Activated CD4-positive, alpha-beta T cell treated with anti-CD3 and anti-CD28 coated beads, Interleukin-10, Interleukin-2, amounts not matched to agents 100 ng/mL and 50 ng/mL, durations not matched to agents 16 hours and 8 hours (primary cell): ENCODE data around the gene ILKAP.

Source experiments
- DNase-seq: peaks from one replicate; pipeline ENCODE4 v3.0.0-alpha.2; 2020

The ILKAP gene, protein sequence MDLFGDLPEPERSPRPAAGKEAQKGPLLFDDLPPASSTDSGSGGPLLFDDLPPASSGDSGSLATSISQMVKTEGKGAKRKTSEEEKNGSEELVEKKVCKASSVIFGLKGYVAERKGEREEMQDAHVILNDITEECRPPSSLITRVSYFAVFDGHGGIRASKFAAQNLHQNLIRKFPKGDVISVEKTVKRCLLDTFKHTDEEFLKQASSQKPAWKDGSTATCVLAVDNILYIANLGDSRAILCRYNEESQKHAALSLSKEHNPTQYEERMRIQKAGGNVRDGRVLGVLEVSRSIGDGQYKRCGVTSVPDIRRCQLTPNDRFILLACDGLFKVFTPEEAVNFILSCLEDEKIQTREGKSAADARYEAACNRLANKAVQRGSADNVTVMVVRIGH

DNA sequence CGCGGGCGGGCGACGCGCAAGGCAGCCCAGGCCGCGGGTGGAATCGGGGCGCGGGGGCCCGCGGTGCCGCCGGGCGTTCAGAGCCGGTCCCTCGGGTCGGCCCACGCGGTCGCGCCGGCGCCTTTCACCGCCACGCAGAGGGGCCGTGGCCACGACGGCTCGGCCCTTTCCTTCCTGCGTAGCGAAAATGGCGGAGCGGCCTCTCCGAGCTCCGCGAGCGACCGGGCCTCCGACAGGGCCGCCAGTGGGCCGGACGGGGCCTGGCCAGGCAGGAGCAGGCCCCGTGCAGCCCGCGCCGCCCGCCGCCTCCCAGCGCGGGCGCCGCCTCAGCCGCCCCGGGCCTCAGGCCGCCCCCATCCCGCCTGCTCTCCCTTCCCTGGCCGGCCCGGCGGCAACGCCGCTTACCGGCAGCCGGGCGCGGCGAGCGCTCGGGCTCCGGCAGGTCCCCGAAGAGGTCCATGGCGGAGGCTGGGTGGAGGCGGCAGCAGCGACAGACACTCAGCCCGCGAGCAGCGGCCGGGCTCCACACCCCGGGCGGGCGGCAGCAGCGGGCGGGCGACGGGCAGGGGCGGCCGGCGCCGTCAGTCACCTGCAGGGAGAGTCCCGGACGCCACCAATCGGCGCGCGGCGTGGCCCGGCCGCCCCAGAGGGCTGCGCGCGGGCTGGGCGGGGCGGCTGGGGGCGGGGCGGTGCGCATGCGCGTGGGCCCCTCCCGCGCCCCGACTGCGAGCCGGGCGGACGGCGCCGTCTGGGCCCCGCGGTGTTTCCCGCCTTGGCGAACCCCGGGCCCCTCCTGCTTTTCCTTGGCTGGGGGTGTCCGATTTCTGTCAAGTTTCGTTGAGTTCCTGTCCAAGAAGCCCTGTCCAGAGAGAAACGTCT is at the start of gene ILKAP:
Gene ILKAP, minus strand, starts transcription at position 602 of the 879 bp plus-strand sequence. Its CDS starts 142 bp downstream, at position 460.
- peak; percentile 94 for DNase-seq

DNA sequence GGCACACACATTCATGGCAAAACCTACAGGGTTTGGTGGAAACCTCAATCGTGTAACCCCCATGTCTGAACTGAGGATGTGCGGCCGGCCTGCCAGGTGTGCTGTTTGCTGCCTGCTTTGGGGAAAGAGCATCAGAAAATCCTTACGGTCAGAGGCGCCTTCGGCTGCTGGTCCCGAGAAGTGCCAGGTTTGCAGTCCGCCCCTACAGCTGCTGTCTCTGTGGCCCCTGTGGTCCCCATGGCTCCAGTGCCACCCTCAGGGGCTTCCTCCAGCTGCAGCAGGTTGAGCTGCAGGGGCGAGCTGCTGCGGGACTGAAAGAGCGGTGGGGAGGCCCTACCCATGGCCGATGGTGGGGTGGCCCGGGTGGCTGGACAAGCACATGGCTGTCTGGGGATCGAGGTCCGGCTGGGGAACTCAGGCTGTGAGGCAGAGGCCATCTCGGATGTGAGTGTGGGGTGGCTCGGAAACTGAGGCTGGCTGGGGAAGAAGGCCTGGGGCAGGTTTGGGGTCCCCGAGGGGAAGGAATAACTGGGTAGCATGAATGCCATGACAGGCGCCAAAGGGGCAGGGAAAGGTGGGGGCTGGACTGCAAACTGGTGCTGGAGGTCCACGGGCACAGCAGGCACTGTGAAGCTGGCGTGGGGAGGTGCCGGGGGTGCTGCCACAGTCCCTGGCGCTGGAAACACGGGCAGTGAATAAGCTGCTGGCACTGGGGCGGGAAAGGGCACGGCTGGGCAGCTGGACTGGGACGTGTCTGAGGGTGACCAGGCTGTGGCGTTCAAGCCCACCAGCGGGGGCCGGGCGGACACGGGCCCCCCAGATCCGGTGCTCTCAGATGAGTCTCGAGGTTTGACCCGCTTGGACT is 49.5 kb upstream of the ILKAP start:
- no peak for DNase-seq

DNA sequence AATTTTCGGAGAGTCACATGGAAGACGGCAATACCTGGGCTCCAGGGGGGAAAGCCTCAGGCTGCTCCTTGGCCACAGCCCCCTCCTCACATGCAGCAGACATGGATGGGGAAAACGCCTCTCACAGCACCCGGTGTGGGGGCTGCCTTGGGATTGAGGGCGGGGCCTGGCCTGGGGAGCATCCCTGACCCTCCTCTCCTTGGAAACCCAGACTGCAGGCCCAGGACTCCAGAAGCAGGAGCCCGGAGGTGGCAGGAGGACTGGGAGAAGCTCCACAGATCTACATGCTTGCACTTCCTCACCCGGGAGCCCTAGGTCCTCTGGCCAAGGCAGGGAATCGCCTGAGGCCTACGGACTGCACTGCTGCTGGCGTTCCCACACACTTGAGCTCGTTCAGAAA is 48.5 kb upstream of the ILKAP start:
- no peak for DNase-seq

DNA sequence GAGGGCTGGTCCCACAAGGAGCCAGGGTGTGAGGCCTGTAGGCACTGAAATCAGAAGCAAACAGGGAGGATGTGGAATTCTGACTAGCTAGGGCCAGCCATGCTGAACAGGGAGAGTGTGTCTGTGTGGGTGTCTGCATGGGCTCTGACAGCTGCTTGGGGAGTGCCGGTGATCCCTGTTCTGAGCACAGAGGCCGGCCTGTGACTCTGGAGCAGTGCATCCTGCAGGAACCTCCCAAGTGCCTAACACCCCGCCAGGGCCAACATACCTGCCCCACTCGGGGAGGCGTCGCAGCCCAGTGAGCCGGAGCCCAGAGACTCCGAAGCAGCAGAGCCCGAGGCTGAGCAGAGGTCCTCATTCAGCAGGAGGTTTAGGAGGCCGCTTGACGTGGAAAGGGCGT is 47.8 kb upstream of the ILKAP start:
- no peak for DNase-seq

DNA sequence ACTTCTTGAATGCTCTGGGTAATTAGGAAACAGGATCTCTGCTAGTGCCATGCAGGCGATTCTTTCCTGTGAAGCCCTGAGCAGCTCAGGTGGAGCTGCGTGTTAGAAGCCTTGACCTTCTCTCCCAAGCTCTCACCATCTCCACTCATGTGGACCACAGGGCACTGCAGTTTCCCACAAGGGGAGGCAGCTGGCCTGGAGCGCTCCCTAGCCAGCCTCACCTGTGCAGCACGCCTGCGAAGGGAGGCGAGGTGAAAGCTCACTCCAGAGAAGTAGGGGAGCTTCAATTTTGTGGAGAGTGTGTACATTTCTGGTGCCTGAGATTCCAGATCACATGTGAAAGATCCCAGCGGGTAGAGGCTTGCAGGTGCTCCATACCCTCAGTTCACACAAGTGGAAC is 47.4 kb upstream of the ILKAP start:
- no peak for DNase-seq

DNA sequence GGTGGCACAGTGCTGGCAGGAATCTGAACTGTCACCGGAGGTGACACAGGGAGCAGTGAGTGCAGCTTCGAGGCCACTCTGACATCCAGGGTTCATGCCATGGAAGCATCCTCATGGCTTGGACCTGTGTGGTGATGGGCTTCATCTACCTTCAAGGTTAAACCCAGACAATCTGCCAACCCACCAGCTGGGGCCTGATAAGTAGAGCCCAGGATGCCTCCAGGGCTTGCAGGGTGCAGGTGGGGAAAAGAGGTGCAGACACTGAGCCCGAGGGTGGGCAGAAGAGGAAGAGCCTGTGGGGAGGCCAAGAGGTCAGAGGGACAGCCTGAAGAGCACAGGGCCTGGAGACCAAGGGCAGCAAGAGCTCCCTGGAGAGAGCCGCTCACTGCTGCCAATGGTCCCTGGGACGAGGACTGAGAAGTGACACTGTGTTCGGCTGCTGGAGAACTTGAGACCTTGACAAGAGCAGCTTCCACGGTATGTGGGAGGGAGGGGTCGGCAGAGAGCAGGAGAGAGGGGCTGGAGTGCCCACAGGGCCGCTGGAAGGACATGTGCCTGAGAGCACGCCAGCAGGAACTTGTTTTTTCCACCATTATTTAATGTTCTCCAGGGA is 44.5 kb upstream of the ILKAP start:
- no peak for DNase-seq

DNA sequence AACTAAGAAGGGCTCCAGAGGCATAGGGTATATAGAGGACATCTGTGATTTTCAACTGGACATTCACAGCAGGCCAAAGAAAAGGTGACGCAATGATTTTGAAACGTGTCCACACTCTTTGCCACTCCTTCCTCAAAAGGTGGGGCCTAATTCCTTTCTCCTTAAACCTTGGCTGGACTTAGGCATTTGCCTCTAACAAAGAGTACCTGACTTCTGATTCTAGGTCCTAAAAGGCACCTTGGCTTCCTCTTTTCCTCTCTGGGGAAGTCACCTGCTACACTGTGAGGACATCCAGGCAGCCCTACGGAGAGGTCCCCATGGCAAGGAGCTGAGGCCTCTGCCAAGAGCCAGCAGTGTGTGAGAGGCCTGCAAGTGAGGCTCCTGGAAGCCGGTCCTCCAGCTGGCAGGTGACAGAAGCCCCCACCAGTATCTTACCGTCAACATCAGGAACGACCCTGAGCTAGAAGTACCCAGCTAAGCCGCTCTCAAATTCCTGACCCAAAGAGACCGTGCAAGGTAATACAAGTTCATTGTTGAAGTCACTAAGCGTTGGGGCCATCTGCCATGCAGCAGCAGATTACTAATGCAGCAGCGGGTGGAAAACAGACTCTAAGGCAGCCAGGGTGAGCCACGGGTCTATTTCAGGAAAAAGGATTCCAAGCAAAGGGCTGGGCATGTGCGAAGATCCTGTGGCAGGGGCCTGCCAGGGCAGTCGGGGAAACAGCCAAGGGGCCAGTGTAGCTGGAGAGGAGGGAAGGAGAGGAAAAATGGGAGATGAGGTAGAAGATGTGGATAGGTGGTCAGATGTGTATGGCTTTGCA is 43.7 kb upstream of the ILKAP start:
- DNase-seq = no peak

DNA sequence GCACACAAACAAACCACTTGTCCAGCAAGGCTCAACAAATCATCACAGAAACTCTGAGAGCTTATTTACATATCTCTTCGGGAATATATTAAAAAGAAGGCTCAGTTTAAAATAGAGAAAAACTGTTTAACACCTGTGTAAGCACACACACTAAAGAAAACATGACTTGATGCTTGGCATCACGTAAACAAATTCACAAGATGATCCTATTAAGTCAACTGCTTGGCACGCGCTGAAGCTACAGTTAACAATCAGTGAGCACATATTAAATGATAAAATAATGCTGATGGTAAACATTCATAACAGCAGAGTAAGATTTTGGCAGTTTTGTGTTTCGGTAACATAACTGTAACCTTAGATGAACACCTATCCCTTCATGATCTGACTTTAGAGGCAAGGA is 40.7 kb upstream of the ILKAP start:
- no peak for DNase-seq

DNA sequence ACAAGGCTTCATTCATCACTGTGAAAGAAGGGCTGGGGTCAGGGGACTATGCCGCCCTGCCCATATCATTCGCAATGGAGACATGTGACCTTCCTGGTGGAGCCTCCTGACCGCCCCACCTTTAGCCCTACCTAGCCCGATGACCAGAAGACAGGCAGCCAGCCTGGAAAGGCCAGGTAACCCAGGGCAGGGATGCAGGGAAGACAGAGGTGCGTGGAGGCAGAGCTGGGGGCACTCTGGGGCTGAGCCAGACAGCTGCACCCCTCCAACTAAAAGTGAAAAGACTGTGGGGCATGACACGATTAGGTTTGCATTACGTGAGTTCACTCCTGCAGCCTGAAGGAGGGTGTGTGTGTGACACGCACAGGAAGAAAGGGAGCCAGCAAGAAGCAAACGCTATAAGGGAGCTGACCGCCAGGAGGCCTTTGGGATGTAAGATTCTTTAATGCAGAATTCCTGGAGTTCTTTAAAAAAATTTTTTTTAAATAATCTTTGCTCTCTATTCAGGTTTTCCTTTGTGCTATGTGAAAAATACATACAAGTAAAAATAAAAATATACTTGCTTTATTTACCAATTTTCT is 40.1 kb upstream of the ILKAP start:
- no peak for DNase-seq

DNA sequence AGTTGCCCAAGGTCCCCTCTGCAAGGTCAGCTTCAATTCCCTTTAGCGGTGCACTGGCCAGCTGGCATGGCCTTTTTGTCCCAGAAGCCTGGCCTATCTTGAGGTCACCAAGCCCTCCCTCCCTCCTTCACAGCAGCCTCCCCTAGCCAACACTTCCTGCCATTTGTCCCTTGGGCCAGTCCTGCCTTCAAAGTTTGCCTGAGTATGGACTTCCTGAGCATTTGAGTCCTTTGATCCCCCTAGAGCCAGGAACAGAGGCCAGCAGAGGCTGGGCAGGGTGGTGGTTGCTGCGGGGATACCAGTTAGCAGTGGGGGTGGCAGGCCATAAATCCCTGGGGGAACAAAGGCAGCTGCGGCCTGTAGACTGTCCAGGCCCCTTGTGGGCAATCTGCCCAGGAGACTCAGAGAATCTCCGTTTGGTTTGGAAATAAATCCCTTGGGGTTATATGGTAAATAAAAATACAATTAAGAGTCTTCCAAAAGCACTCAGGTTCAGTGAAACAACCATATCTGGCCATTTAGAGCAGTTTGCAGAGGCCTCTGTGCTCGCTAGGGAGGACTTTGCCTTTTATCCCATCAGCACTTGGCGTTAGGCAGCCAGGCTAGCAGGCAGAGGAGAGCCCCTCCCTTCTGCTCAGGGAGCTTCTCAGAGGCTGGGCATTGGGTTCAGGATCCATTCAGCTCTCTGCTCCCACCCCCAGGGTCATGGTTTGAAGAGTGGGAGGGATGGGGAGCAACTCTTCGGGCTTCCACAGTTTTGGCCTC is 39.4 kb upstream of the ILKAP start:
- no peak for DNase-seq

DNA sequence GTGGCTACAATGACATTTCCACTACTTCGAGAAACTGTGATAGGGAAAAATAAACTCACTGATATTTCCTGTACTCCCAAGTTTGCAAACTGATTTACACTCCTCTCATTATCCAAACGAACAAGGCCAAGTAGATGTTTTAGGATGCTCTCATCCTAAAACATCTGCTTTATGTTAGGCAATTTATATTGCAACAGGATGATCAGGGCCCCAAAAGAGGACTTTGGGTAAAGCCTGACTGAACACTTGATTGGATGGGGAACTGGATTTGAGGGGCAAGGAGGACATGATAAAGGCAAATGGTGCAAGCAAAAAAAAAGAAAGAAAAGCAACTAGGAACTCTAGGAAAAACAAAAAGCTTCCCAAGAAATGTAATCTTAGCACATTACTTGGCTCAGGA is 38.5 kb upstream of the ILKAP start:
- no peak for DNase-seq

DNA sequence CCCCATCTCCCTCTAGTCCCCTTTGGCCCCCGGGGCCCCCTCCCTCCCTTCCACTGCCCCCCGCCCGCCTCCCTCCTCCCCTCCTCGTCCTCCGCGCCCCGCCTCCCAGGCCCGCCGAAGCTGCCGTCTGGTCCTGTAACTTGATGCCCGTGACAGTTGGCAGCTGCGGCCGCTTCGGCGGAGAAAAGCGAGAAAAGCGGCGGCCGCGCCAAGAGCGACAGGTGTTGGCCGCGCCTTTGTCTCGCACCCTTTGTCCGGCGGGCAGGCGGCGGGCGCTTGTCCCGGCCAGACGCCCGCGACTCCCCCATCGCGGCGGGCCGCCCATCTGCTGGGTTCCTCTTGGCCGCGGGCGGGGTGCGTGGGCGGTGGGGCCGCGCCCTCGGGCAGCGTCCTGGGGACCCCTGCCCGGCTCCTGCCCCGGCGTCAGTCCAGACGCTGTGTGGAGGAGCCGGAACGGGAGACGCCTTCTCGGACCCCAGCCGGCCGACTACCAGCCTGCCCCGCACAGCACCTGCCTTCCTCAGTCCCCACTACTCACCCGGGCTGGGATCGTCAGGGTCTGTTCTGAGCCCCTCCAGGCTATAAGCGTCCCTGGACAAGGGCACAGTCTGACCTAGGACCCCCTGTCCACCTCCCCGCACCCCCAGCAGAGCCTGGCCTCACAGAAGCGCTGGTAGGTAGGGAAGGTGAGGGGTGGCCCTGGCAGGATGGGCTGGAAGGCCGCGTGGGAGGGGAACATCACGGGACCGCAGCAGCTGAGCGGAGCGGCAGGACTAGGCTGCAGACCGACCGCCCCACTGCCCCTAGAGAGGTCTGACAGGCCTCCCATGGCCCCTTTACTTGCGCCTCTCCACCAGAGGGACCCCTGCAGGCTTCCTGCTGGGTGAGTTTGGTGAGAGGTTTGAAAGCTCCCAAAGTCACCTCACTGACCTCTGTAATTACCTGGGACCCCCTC is 37.5 kb upstream of the ILKAP start:
- no peak for DNase-seq

DNA sequence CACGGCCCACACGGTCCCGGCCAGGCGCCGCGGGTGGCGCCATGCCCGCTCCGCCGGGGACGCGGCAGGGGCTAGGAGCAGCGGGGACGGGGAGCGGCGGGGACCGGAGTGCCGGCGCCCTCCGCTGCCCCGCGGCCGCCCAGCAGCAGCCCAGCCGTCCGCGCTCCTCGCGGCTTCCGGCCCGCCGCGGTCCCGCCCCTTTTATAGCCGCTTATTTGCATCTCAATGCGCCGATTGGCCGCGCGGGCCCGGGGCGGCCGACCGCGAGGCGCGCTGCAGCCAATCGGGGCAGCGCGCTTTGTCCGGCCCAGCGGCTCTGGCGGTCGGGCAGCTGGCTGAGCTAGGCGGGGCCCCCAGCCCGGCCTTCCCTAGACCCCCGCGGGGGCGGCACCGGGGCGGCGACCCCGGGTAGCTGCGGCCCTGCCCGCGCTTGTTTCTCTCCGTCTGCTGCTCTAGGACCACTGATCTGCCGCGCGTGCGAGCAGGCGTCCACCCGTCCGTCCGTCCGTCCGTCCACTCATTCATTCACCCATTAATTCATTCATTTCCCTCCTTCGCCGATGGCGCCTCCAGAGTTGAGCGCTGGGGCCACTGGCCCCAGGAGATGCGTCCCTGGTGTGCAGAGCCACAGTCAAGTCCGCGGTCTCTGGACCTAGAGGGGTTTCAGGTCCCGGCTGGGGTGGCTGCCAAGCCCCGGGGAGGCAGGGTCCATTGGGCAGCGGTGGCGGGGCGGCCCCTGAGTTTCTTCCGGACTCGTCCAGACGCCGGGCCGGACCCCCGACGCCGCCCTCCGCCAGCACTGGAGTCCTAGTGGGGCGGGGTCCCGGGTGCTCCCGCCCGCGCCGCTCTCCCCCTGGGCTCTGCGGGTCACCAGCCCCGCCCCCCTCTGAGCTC is 36.6 kb upstream of the ILKAP start, which contains the start of gene HES6:
Gene HES6, minus strand, starts transcription at position 176 of the 894 bp plus-strand sequence. Its CDS starts 133 bp downstream, at position 43.
- DNase-seq = peak; percentile 86

DNA sequence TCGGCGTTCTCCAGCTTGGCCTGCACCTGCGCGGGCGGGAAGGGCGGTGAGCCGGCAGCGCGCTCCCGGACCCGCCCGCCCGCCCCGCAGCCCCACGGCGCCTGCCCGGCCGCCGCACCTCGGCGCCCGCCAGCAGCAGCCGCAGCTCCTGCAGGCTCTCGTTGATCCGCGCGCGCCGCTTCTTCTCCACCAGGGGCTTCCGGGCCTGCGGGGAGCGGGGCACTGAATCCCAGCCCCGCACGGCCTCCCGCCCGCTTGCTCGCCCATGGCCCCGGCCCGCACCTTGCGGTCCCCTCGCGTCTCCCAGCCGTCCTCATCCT is 36.0 kb upstream of the ILKAP start:
- no peak for DNase-seq

DNA sequence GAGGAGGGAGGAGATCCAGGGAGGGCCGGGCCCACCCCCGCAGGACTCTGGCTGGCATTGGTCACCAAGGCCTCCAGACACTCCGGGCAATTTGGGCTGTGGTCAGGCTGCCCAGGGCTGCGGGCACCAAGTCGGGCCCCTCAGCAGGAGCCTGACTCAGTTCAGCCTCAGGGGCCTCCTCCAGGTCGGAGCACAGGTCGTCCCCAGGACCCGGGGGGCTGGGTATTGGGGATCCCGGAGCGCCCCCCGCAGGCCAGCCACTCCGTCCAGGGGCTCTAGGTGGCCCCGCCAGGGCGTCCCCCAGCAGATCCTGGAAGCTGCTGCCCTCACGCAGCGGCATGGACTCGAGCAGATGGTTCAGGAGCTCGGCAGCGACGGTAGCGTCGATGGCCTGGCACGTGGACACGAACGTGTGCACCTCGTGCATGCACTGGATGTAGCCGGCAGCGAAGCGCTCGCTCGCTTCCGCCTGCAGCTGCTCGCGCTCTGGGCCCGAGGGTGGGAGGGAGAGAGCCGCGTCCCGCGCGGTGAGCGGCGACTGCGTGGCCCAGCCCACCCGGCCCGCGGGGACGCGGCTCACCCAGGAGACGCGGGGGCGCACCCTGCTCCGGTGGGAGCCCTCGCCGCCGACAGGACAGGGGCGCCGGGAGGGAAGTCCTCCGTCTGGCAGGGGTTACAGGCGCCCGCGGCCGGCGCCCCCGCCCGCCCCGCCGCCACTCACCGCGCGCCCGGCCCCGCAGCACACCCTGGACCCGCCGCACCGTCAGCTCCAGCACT is 35.5 kb upstream of the ILKAP start:
- DNase-seq = peak; percentile 34

DNA sequence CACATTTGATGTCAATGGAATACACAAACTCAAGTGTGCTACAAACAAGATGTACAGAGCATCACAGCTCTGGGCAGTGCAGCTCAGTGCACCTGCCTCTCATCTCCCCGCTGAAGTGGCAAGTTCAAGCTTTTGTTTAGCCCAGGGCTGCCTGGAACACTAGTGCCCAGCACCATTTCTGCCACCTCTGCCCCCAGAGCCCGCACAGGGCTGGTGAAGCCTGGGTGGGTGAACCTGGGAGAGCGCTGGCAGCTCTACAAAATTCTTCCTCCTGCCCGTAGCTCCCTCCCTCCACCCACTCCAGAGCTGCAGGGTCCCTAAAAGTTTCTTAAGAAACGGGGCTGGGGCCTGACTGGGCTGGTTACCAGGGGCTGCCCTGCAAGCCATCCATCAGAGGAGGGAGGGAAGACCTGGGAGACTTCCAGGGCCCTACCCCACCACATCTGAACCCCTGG is 34.8 kb upstream of the ILKAP start:
- no peak for DNase-seq

DNA sequence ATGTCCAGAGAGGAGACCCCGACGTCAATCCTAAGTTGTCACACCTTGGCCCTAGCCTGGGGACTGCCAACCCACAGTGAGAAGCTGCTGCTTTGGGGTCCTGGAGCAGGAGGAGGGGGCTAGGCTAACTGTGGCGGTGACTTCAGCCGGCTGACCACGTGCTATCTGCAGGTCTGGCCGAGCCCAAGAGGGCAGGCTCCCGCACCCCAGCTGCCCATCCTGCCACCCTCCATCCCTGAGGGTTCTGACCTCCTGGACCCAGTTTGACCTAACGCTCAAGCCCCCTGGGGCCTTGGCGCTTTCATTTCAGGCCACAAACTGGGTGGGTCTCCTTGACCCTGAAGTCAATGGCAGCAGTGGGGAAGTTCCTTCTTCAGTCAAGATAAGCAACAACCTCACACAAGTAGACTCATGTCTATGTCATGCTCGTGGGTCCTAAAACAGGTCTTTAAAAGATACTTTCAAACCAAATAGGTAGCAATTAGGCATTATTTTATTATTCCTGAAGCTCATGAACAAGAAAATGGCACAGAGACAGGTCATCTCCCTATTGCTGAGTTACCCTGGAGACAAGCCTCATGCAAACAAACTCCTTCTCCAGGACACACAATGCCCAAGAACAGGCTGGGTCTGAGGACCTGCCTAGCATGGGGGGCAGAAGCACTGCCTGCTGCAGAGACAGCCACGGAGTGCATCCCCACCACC is 34.1 kb upstream of the ILKAP start:
- DNase-seq = no peak
